Activated T-cell treated with anti-CD3 and anti-CD28 coated beads, Interleukin-2, amount 50 U/mL, for 4 hours (primary cell): ENCODE measurements around the gene DNAJA4. TPM values are rescaled to one million over a fixed set of nuclear protein-coding genes. Genes with fewer than 3 reads are reported as not detected.
A peak's percentile ranks its signal among the peaks of the same experiment; 100 is the strongest.

ENCODE experiments used
- ATAC-seq, 2 donors: fragments of 200-7000 bp; cut with Tn5 transposase; one replicate each; pipeline ENCODE4 v1.10.0; 2021
- DNase-seq: peaks from one replicate; pipeline ENCODE4 v3.0.0-alpha.2; 2020
- H3K27me3 Mint-ChIP-seq: one replicate; pipeline ENCODE4 v1.8.0; 2021; ENCODE audit warnings: low read depth, mixed read lengths
- H3K36me3 Mint-ChIP-seq: one replicate; pipeline ENCODE4 v1.8.0; 2022; ENCODE audit warnings: mixed read lengths; ENCODE audit not compliant: insufficient read depth
- H3K4me1 Mint-ChIP-seq: one replicate; pipeline ENCODE4 v1.8.0; 2021; ENCODE audit warnings: low read depth, mixed read lengths
- H3K4me3 Mint-ChIP-seq: one replicate; pipeline ENCODE4 v1.8.0; 2021; ENCODE audit warnings: mild to moderate bottlenecking, moderate library complexity, mixed read lengths
- H3K9me3 Mint-ChIP-seq: one replicate; pipeline ENCODE4 v1.8.0; 2021; ENCODE audit warnings: mixed read lengths
- total RNA-seq, 3 donors: library from RNA; stranded (reverse); gene quantifications; one replicate each; pipeline ENCODE4 v1.2.1, GENCODE V29; 2021

DNAJA4 gene
- 10 to 100 TPM; 39.0 to 42.2 (median 42.0) TPM for total RNA-seq

DNA sequence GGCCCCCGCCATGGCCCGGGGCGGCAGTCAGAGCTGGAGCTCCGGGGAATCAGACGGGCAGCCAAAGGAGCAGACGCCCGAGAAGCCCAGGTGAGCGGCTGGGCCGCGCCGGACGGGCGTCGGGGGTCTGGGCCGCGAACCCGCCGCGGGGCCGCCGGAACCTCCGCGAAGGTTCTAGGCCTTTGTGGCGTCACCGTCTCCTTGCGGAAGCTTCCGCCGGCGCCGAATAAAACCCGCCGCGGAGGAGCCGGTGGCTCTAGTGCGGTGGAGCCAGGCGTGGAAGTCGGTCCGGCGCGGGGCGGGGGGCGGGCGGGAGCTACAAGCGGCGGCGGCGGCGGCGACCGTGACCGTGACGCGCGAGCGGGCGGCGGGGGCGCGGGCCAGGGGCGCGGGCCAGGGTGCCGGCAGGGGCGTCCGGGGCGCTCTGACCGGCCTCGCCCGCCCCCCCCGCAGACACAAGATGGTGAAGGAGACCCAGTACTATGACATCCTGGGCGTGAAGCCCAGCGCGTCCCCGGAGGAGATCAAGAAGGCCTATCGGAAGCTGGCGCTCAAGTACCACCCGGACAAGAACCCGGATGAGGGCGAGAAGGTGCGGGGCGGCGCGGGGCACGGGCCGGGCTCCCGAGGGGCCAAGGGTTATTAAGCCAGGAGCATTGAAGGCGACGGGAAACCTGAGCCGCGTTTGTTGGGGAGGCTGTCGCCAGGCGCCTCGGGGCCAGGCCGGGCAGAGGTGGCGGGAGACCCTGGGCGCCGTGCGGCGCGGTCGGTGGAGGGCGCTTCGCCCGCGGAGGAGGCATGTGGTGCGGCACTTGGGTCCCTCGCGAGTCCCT lies at the start of gene DNAJA4:
Gene DNAJA4, plus strand, starts transcription at position 259 of the 833 bp plus-strand sequence. Its CDS starts 202 bp downstream, at position 461.
- H3K4me1 Mint-ChIP-seq, result peaks cover 25% of the 10 kb centered on the region
- no peaks in the 10 kb centered on the region for H3K9me3 Mint-ChIP-seq
- DNase-seq, result peak; percentile 48
- H3K4me3 Mint-ChIP-seq, result peak within 1 kb of the TSS; percentile 82
- ATAC-seq, result peak; percentile 73 to 74
- H3K36me3 Mint-ChIP-seq, result peaks cover 7% of the 10 kb centered on the region
- H3K27me3 Mint-ChIP-seq, result no peaks in the 10 kb centered on the region

- DNase-seq, result no peak
- Mint-ChIP-seq H3K36me3 (no peaks in the 10 kb centered on the region), H3K27me3 (peaks cover 5% of the 10 kb centered on the region), H3K4me1 (no peaks in the 10 kb centered on the region), H3K9me3 (no peaks in the 10 kb centered on the region), H3K4me3 (no peak overlapping the region)
- no peak for ATAC-seq
Observed at GRCh38 chr15:78216276-78217104, 47.9 kb upstream of the DNAJA4 start.

- peaks cover 12% of the 10 kb centered on the region for H3K4me1 Mint-ChIP-seq
- DNase-seq (no peak), ATAC-seq (no peak)
- H3K4me3 Mint-ChIP-seq, result no peak overlapping the region
- no peaks in the 10 kb centered on the region for H3K9me3 Mint-ChIP-seq
- no peaks in the 10 kb centered on the region for H3K27me3 Mint-ChIP-seq
- H3K36me3 Mint-ChIP-seq, result no peaks in the 10 kb centered on the region
Observed at GRCh38 chr15:78220713-78221112, 43.6 kb upstream of the DNAJA4 start.

DNA sequence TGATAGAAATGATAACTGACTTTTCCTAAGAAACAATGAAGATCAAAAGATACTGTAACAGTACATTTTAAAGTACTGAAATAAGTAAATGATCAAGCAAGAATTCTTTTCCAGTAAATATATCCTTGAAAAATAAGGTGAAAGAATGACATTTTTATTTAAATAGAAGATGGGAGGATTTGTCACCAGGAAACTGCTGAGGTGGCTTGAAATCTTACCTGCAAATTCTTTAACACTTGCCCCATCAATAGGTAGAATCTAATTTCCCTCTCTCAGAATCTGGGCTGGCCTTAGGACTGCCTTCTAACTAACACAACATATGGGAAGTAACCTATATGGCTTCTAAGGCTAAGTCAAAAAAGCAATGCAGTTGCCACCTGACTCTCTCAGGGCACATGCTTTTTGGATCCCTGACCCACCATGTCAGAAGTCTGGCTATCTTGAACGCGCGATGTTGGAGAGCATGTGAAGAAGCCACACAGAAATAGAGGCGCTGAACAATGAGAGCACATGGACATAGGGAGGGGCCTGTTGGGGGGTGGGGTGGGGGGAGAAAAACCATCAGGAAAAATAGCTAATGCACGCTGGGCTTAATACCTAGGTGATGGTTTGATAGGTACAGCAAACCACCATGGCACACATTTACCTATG lies 41.5 kb upstream of the DNAJA4 start:
- H3K4me3 Mint-ChIP-seq, result no peak overlapping the region
- no peaks in the 10 kb centered on the region for H3K27me3 Mint-ChIP-seq
- no peak for DNase-seq
- ATAC-seq, result no peak
- no peaks in the 10 kb centered on the region for H3K36me3 Mint-ChIP-seq
- H3K9me3 Mint-ChIP-seq, result no peaks in the 10 kb centered on the region
- peaks cover 16% of the 10 kb centered on the region for H3K4me1 Mint-ChIP-seq

GRCh38 chr15:78223396-78224022 lies 40.9 kb upstream of the DNAJA4 start:
- no peak overlapping the region for H3K4me3 Mint-ChIP-seq
- no peak for DNase-seq

GRCh38 chr15:78224023-78224411 lies 40.3 kb upstream of the DNAJA4 start:
- Mint-ChIP-seq H3K27me3 (no peaks in the 10 kb centered on the region), H3K4me1 (peaks cover 16% of the 10 kb centered on the region), H3K36me3 (no peaks in the 10 kb centered on the region), H3K4me3 (no peak overlapping the region), H3K9me3 (no peaks in the 10 kb centered on the region)
- no peak for DNase-seq
- ATAC-seq, result no peak

More at GRCh38 chr15:78223396-78224022, 40.9 kb upstream of the DNAJA4 start:
- H3K27me3 Mint-ChIP-seq, result no peaks in the 10 kb centered on the region
- no peaks in the 10 kb centered on the region for H3K9me3 Mint-ChIP-seq
- no peaks in the 10 kb centered on the region for H3K36me3 Mint-ChIP-seq
- no peak for ATAC-seq
- peaks cover 16% of the 10 kb centered on the region for H3K4me1 Mint-ChIP-seq

DNA sequence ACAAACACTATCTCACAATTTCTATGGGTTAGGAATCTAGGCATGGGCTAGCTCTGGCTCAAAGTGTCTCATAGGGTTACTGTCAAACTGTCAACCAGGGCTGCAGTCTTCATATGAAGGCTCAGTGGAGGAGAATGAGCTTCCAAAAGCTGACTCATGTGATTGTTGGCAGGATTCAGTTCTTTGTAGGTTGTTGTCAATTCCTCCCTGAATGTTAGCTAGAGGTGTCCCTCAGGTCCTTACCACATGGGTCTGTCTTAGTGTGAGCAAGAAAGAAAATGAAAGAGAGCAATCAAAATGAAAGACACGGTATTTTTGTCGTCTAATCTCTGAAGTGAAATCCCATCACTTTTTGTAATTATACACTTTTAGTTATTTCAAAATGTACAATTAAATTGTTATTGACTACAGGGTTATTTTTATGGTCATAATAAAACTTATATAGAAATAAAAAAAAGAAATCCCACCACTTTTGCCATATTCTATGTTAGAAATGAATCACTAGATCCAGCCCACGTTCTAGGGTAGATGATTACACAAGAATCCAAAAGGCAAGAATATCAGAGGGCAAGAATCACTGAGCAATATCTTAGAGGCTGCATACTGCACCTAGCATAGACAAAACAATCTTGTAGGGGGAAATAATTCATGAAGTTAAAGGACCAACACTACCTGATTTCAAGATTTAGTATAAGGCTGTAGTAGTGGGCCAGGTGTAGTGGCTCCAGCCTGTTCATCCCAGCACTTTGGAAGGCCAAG lies 38.4 kb upstream of the DNAJA4 start:
- Mint-ChIP-seq H3K9me3 (no peaks in the 10 kb centered on the region), H3K4me3 (no peak overlapping the region), H3K4me1 (peaks cover 16% of the 10 kb centered on the region), H3K36me3 (no peaks in the 10 kb centered on the region), H3K27me3 (no peaks in the 10 kb centered on the region)
- no peak for DNase-seq
- peak; percentile 69 to 84 for ATAC-seq

GRCh38 chr15:78228356-78228996 lies 35.9 kb upstream of the DNAJA4 start:
- H3K27me3 Mint-ChIP-seq, result peaks cover under 1% of the 10 kb centered on the region
- ATAC-seq (no peak), DNase-seq (no peak)
- H3K4me3 Mint-ChIP-seq, result no peak overlapping the region
- H3K36me3 Mint-ChIP-seq, result no peaks in the 10 kb centered on the region
- no peaks in the 10 kb centered on the region for H3K9me3 Mint-ChIP-seq
- peaks cover 16% of the 10 kb centered on the region for H3K4me1 Mint-ChIP-seq

- no peaks in the 10 kb centered on the region for H3K9me3 Mint-ChIP-seq
- H3K27me3 Mint-ChIP-seq, result peaks cover 5% of the 10 kb centered on the region
- H3K4me1 Mint-ChIP-seq, result peaks cover 7% of the 10 kb centered on the region
- no peaks in the 10 kb centered on the region for H3K36me3 Mint-ChIP-seq
- no peak for ATAC-seq
- DNase-seq, result no peak
- H3K4me3 Mint-ChIP-seq, result no peak overlapping the region
Observed at GRCh38 chr15:78229431-78230406, 34.6 kb upstream of the DNAJA4 start.

GRCh38 chr15:78232951-78233350 lies 31.4 kb upstream of the DNAJA4 start:
- Mint-ChIP-seq H3K36me3 (no peaks in the 10 kb centered on the region), H3K4me1 (no peaks in the 10 kb centered on the region), H3K27me3 (peaks cover 6% of the 10 kb centered on the region), H3K4me3 (no peak overlapping the region), H3K9me3 (no peaks in the 10 kb centered on the region)
- DNase-seq, result no peak
- ATAC-seq, result no peak

DNA sequence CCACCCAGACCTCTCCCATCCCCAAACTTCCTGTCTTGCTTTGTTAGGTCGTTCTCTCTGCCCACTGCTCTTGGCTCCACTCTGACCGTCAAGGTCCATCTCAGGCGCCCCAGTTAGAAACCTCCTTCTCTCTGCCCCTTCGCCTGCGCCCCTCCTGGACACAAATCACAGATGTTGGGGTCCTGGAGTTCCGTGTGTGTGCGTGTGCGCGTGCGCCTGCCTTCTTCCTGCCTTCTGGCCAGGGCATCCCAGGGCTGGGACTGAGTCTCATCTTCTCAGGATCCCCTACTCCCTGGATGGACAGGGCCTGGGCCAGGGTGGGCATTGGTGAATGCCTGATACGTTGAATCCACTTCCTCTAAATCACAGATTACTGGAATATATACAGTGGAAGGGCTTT lies 30.9 kb upstream of the DNAJA4 start:
- Mint-ChIP-seq H3K4me3 (no peak overlapping the region), H3K27me3 (peaks cover 6% of the 10 kb centered on the region), H3K4me1 (no peaks in the 10 kb centered on the region), H3K9me3 (no peaks in the 10 kb centered on the region), H3K36me3 (no peaks in the 10 kb centered on the region)
- no peak for DNase-seq
- ATAC-seq, result no peak

- Mint-ChIP-seq H3K36me3 (no peaks in the 10 kb centered on the region), H3K4me3 (no peak within 1 kb of the TSS), H3K9me3 (no peaks in the 10 kb centered on the region), H3K27me3 (peaks cover 6% of the 10 kb centered on the region), H3K4me1 (no peaks in the 10 kb centered on the region)
- no peak for DNase-seq
- no peak for ATAC-seq
Observed at GRCh38 chr15:78234515-78235040, 29.8 kb upstream of the DNAJA4 start, which contains the start of gene ACSBG1. TSS of gene ACSBG1 (minus strand) at chr15:78234565. CDS start at chr15:78234501, 64 bp downstream.
